WTC11 (cell line): ENCODE results near the gene MOSPD3. TPM values are rescaled to one million over a fixed set of nuclear protein-coding genes. Genes with fewer than 3 reads are reported as not detected.
A peak's percentile ranks its signal among the peaks of the same experiment; 100 is the strongest.

Source experiments
- ATAC-seq: fragments of 200-7000 bp; cut with Tn5 transposase; 2 replicates; pipeline ENCODE4 v1.10.0; 2021; ENCODE audit warnings: mild to moderate bottlenecking, moderate library complexity
- CTCF ChIA-PET: fragments of 300-600 bp; sonication (Branson Sonifier 250); formaldehyde crosslinking; loops from one replicate; lab custom pipeline; 2021; ENCODE audit warnings: antibody characterized with exemption; lab: Charles Lee
- POLR2A ChIA-PET: fragments of 350-600 bp; sonication (Branson Sonifier 250); formaldehyde crosslinking; loops from one replicate; lab custom pipeline; 2021; ENCODE audit warnings: antibody characterized with exemption; lab: Charles Lee
- DNase-seq: peaks from one replicate; pipeline ENCODE4 v3.0.0; 2021; ENCODE audit warnings: low spot score
- H3K27ac Mint-ChIP-seq: 2 replicates; pipeline ENCODE4 v1.8.0; 2021; ENCODE audit warnings: mixed read lengths
- H3K27me3 Mint-ChIP-seq: 2 replicates; pipeline ENCODE4 v1.8.0; 2021; ENCODE audit warnings: low read depth, mild to moderate bottlenecking, moderate library complexity, mixed read lengths
- H3K36me3 Mint-ChIP-seq: 2 replicates; pipeline ENCODE4 v1.8.0; 2021; ENCODE audit warnings: mixed read lengths
- H3K4me1 Mint-ChIP-seq: 2 replicates; pipeline ENCODE4 v1.8.0; 2022; ENCODE audit warnings: mixed read lengths
- H3K4me3 Mint-ChIP-seq: 2 replicates; pipeline ENCODE4 v1.8.0; 2021; ENCODE audit warnings: mild to moderate bottlenecking, moderate library complexity, mixed read lengths
- H3K9me3 Mint-ChIP-seq: 2 replicates; pipeline ENCODE4 v1.8.0; 2021; ENCODE audit warnings: mixed read lengths
- AFF4 ChIP-seq: sonication (generic); formaldehyde crosslinking; IDR thresholded peaks from 2 replicates; pipeline ENCODE4 v1.8.1; 2023; ENCODE audit warnings: mild to moderate bottlenecking, missing genetic modification reagents, borderline replicate concordance
- ATF1 ChIP-seq: sonication (generic); formaldehyde crosslinking; IDR thresholded peaks from 2 replicates; pipeline ENCODE4 v1.8.1; 2023; ENCODE audit warnings: mild to moderate bottlenecking, moderate library complexity, missing genetic modification reagents
- CREB1 ChIP-seq: sonication (generic); formaldehyde crosslinking; IDR thresholded peaks from 2 replicates; pipeline ENCODE4 v1.8.0; 2023; ENCODE audit warnings: mild to moderate bottlenecking, missing genetic modification reagents
- FOXJ3 ChIP-seq: sonication (generic); formaldehyde crosslinking; IDR thresholded peaks from 2 replicates; pipeline ENCODE4 v1.9.0; 2021; ENCODE audit warnings: missing genetic modification reagents, mild to moderate bottlenecking, borderline replicate concordance
- FOXP4 ChIP-seq: sonication (generic); formaldehyde crosslinking; IDR thresholded peaks from 2 replicates; pipeline ENCODE4 v1.8.0; 2022; ENCODE audit warnings: mild to moderate bottlenecking, missing genetic modification reagents
- GTF2I ChIP-seq: fragments of 250-450 bp; sonication (Bioruptor Pico); conservative IDR thresholded peaks from 2 replicates; pipeline ENCODE4 v1.4.0; 2021; ENCODE audit warnings: mild to moderate bottlenecking
- NR2C2 ChIP-seq: sonication (generic); formaldehyde crosslinking; IDR thresholded peaks from 2 replicates; pipeline ENCODE4 v1.8.0; 2022; ENCODE audit warnings: mild to moderate bottlenecking, missing genetic modification reagents
- SMAD3 ChIP-seq: sonication (generic); formaldehyde crosslinking; IDR thresholded peaks from 2 replicates; pipeline ENCODE4 v1.8.0; 2022; ENCODE audit warnings: missing genetic modification reagents, mild to moderate bottlenecking, borderline replicate concordance
- TP53 ChIP-seq: sonication (generic); formaldehyde crosslinking; IDR thresholded peaks from 2 replicates; pipeline ENCODE4 v1.8.1; 2023; ENCODE audit warnings: mild to moderate bottlenecking, missing genetic modification reagents
- ZBTB21 ChIP-seq: sonication (generic); formaldehyde crosslinking; IDR thresholded peaks from 2 replicates; pipeline ENCODE4 v1.8.1; 2023; ENCODE audit warnings: mild to moderate bottlenecking, missing genetic modification reagents, borderline replicate concordance
- ZNF281 ChIP-seq: sonication (generic); formaldehyde crosslinking; IDR thresholded peaks from 2 replicates; pipeline ENCODE4 v1.8.0; 2023; ENCODE audit warnings: mild to moderate bottlenecking, missing genetic modification reagents
- ZNF416 ChIP-seq: fragments of 250-450 bp; sonication (Bioruptor Pico); IDR thresholded peaks from 2 replicates; pipeline ENCODE4 v1.9.0; 2021; ENCODE audit warnings: mild to moderate bottlenecking, inconsistent platforms
- ZNF532 ChIP-seq: fragments of 250-450 bp; sonication (Bioruptor Pico); IDR thresholded peaks from 2 replicates; pipeline ENCODE4 v1.9.0; 2021; ENCODE audit warnings: mild to moderate bottlenecking, borderline replicate concordance
- total RNA-seq: library from RNA; stranded (reverse); gene quantifications from 3 replicates; pipeline ENCODE4 v1.2.3, GENCODE V29; 2021

The MOSPD3 gene
- total RNA-seq, 1 experiment from 2014 or later = 21.9 TPM

GRCh38 chr7:100606313-100606712, 6.0 kb upstream of the MOSPD3 start:
- no peak overlapping the region for H3K27ac Mint-ChIP-seq
- peaks cover 37% of the 10 kb centered on the region for H3K4me1 Mint-ChIP-seq
- no peaks in the 10 kb centered on the region for H3K9me3 Mint-ChIP-seq
- ATAC-seq = no peak
- no peak for TF ChIP-seq ZNF416 (CRISPR knock-in tag)
- TF ChIP-seq CREB1 (CRISPR knock-in tag) = no peak
- no peak for TF ChIP-seq ZNF532 (CRISPR knock-in tag)
- TF ChIP-seq FOXP4 (CRISPR knock-in tag) = no peak
- TF ChIP-seq ZBTB21 (CRISPR knock-in tag) = no peak
- no peak for TF ChIP-seq NR2C2 (CRISPR knock-in tag)
- no peak for TF ChIP-seq GTF2I (CRISPR knock-in tag)
- no peak for TF ChIP-seq FOXJ3 (CRISPR knock-in tag)
- TF ChIP-seq TP53 (CRISPR knock-in tag) = no peak
- no peak for TF ChIP-seq ATF1 (CRISPR knock-in tag)
- no peak for TF ChIP-seq AFF4 (CRISPR knock-in tag)
- no peak for TF ChIP-seq ZNF281 (CRISPR knock-in tag)
- TF ChIP-seq SMAD3 = no peak
- H3K4me3 Mint-ChIP-seq = peak overlapping the region; percentile 84
- DNase-seq = no peak
- H3K27me3 Mint-ChIP-seq = peaks cover 13% of the 10 kb centered on the region
- ChIA-PET CTCF (interaction anchor here (0.6 to 5.8 kb wide), 9 partner anchors 17 to 150 kb away, joined by 3 to 67 read pairs (median 4); partner anchors contain the start of genes FBXO24 and LRCH4), POLR2A (interaction anchor here (1.0 to 1.8 kb wide), 3 partner anchors 20 to 99 kb away, joined by 3 to 6 read pairs (median 4); partner anchors contain the start of genes FBXO24, LRCH4 and POP7)
- H3K36me3 Mint-ChIP-seq = peaks cover 8% of the 10 kb centered on the region
